PC-9 (cell line): ENCODE results near the gene DLK1. TPM values are rescaled to one million over a fixed set of nuclear protein-coding genes. Genes with fewer than 3 reads are reported as not detected.

Experiments used
- BruUV-seq: library from RNA; stranded (reverse); fragments of 400-500 nt; replicated peaks from 2 replicates; lab custom pipeline; 2021; lab: Mats Ljungman, UMichigan
- CTCF ChIA-PET: fragments of 300-600 bp; sonication (Branson Sonifier 250); formaldehyde crosslinking; loops from one replicate; lab custom pipeline; 2022; ENCODE audit warnings: antibody characterized with exemption; lab: Charles Lee
- POLR2A ChIA-PET: fragments of 300-600 bp; sonication (Branson Sonifier 250); formaldehyde crosslinking; loops from one replicate; lab custom pipeline; 2022; ENCODE audit warnings: antibody characterized with exemption; ENCODE audit not compliant: unreplicated experiment; lab: Charles Lee
- DNase-seq, 2 experiments: peaks; one replicate each; pipeline versions ENCODE4 v3.0.0 to v3.0.0-alpha.2; 2015 to 2022; ENCODE audit warnings: mixed read lengths in 1 of 2
- H2AFZ ChIP-seq: fragments of 200-600 bp; sonication (generic); 2 replicates; pipeline ENCODE4 v1.8.1; 2017; ENCODE audit warnings: antibody characterized with exemption
- H3F3A ChIP-seq: fragments of 200-600 bp; sonication (generic); 2 replicates; pipeline ENCODE4 v1.8.1; 2017; ENCODE audit warnings: antibody characterized with exemption, mild to moderate bottlenecking, low read depth; ENCODE audit not compliant: insufficient read depth
- H3K27ac ChIP-seq: fragments of 200-600 bp; sonication (generic); 2 replicates; pipeline ENCODE4 v1.6.1; 2016; ENCODE audit warnings: mixed run types
- H3K27me3 ChIP-seq: fragments of 200-600 bp; sonication (generic); 2 replicates; pipeline ENCODE4 v1.6.1; 2016; ENCODE audit warnings: low read depth, mixed run types; ENCODE audit not compliant: insufficient read depth
- H3K36me3 ChIP-seq: fragments of 200-600 bp; sonication (generic); 2 replicates; pipeline ENCODE4 v1.6.1; 2016; ENCODE audit warnings: low read depth, mixed run types
- H3K4me1 ChIP-seq: fragments of 200-600 bp; sonication (generic); replicated peaks from 2 replicates; pipeline ENCODE4 v1.6.1; 2016; ENCODE audit warnings: mixed run types; ENCODE audit not compliant: insufficient read depth
- H3K4me2 ChIP-seq: fragments of 200-600 bp; sonication (generic); 2 replicates; pipeline ENCODE4 v1.6.1; 2017; ENCODE audit warnings: mixed run types
- H3K4me3 ChIP-seq: fragments of 200-600 bp; sonication (generic); 2 replicates; pipeline ENCODE4 v1.6.1; 2016; ENCODE audit warnings: mixed run types
- H3K79me2 ChIP-seq: fragments of 200-600 bp; sonication (generic); 2 replicates; pipeline ENCODE4 v1.6.1; 2017; ENCODE audit warnings: low read depth, mixed run types
- H3K9me2 ChIP-seq: fragments of 200-600 bp; sonication (generic); 2 replicates; pipeline ENCODE4 v1.8.1; 2017; ENCODE audit warnings: mild to moderate bottlenecking; ENCODE audit not compliant: insufficient read depth
- H3K9me3 ChIP-seq: fragments of 200-600 bp; sonication (generic); 2 replicates; pipeline ENCODE4 v1.8.1; 2016; ENCODE audit warnings: low read depth; ENCODE audit not compliant: insufficient read depth
- H4K20me1 ChIP-seq: fragments of 200-600 bp; sonication (generic); 2 replicates; pipeline ENCODE4 v1.8.1; 2017; ENCODE audit not compliant: insufficient read depth
- CTCF ChIP-seq: fragments of 200-600 bp; sonication (generic); conservative IDR thresholded peaks from 2 replicates; pipeline ENCODE4 v1.6.1; 2017; ENCODE audit warnings: mixed run types, antibody characterized with exemption, mild to moderate bottlenecking, moderate library complexity
- EZH2 ChIP-seq: fragments of 200-600 bp; sonication (generic); IDR thresholded peaks from 2 replicates; pipeline ENCODE4 v1.8.0; 2017; ENCODE audit warnings: antibody characterized with exemption, low read depth
- intact Hi-C: fragments of 100-400 bp; cut with micrococcal nuclease; formaldehyde crosslinking; loops from one replicate; pipeline ENCODE4 v1.10.0; 2022; ENCODE audit not compliant: unreplicated experiment
- total RNA-seq: library from RNA; stranded (reverse); gene quantifications from 2 replicates; pipeline ENCODE4 v1.2.3, GENCODE V29; 2021

DLK1 gene
- total RNA-seq, 1 experiment from 2014 or later: not detected

- no peaks in the 10 kb centered on the region for H3K9me2 ChIP-seq
- H2AFZ ChIP-seq: no peak overlapping the region
- H3K36me3 ChIP-seq: no peaks in the 10 kb centered on the region
- TF ChIP-seq CTCF: no peak
- TF ChIP-seq EZH2: no peak
- no peak for DNase-seq
- no peak overlapping the region for H3K27ac ChIP-seq
- no peaks in the 10 kb centered on the region for H3K27me3 ChIP-seq
- no peaks in the 10 kb centered on the region for H4K20me1 ChIP-seq
- no peaks in the 10 kb centered on the region for H3K4me1 ChIP-seq
- H3K4me2 ChIP-seq: no peak overlapping the region
- H3F3A ChIP-seq: no peaks in the 10 kb centered on the region
- ChIA-PET CTCF (no interaction called here), POLR2A (no interaction called here)
- intact Hi-C loops: no loop called here
- H3K9me3 ChIP-seq: no peaks in the 10 kb centered on the region
- no peak overlapping the region for H3K4me3 ChIP-seq
- BruUV-seq: no TSS peak
- H3K79me2 ChIP-seq: no peaks in the 10 kb centered on the region
These were observed 39.8 kb upstream of the DLK1 start for GRCh38 chr14:100686858-100687257.

GRCh38 chr14:100687386-100687785 lies 39.3 kb upstream of the DLK1 start:
- Histone ChIP-seq H3F3A (peaks cover 3% of the 10 kb centered on the region; the same call in 1 of the 2 replicates), H3K4me1 (peaks cover 4% of the 10 kb centered on the region; the same call in 1 of the 2 replicates), H3K79me2 (no peaks in the 10 kb centered on the region), H3K9me2 (no peaks in the 10 kb centered on the region), H3K9me3 (no peaks in the 10 kb centered on the region), H3K36me3 (no peaks in the 10 kb centered on the region), H3K4me2 (no peak overlapping the region), H3K4me3 (no peak overlapping the region), H2AFZ (no peak overlapping the region), H4K20me1 (no peaks in the 10 kb centered on the region), H3K27ac (no peak overlapping the region), H3K27me3 (no peaks in the 10 kb centered on the region)
- intact Hi-C loops: no loop called here
- no peak for DNase-seq
- no peak for TF ChIP-seq CTCF
- TF ChIP-seq EZH2: no peak
- CTCF ChIA-PET: no interaction called here
- POLR2A ChIA-PET: no interaction called here
- BruUV-seq: no TSS peak

GRCh38 chr14:100688051-100688450 lies 38.6 kb upstream of the DLK1 start:
- no TSS peak for BruUV-seq
- CTCF ChIA-PET: no interaction called here
- Histone ChIP-seq H3K9me2 (no peaks in the 10 kb centered on the region), H3K4me3 (no peak overlapping the region), H3K27ac (no peak overlapping the region), H3F3A (peaks cover 8% of the 10 kb centered on the region; the same call in 1 of the 2 replicates), H3K27me3 (no peaks in the 10 kb centered on the region), H4K20me1 (no peaks in the 10 kb centered on the region), H3K79me2 (no peaks in the 10 kb centered on the region), H2AFZ (no peak overlapping the region), H3K4me1 (peaks cover 11% of the 10 kb centered on the region), H3K36me3 (no peaks in the 10 kb centered on the region), H3K9me3 (no peaks in the 10 kb centered on the region), H3K4me2 (no peak overlapping the region)
- no peak for DNase-seq
- intact Hi-C loops: no loop called here
- POLR2A ChIA-PET: no interaction called here
- TF ChIP-seq CTCF: no peak
- no peak for TF ChIP-seq EZH2
